Lower leg skin (tissue), 3 donors: Measurements from ENCODE around the gene NUDT22.

Source experiments
- POLR2A ChIP-seq, 2 donors: fragments of 450-650 bp; IDR thresholded peaks; one replicate each; pipeline ENCODE4 v1.6.1; 2016 to 2017; ENCODE audit warnings: antibody characterized with exemption in 2 of 2, mild to moderate bottlenecking in 1 of 2, moderate library complexity in 1 of 2
- TF ChIP-seq, protein P1 (sequence below), 3 donors: fragments of 450-650 bp; IDR thresholded peaks; one replicate each; pipeline ENCODE4 v1.5.1; 2016; ENCODE audit warnings: antibody characterized with exemption in 3 of 3, mild to moderate bottlenecking in 3 of 3, moderate library complexity in 2 of 3

DNA sequence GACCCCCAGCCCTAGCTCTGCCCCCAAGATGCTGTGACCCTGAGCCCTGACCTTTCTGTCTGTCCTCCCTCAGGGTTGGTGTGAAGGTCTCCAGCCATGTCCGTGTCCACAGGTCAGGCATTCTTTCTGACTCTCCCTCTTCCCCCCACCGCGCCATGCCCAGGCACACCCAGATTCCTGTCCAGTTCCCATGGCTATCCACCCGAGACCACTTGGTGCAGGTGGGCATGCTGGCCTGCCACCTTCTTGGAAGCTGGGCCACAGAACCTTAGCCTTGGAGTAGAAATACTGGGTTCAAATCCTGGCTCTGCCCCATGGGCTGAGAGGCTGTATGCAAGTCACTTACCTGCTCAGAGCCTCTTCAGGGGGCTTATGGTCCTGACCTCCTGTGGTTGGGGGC, 23.0 kb downstream of the NUDT22 start:
- TF ChIP-seq, protein P1, sequence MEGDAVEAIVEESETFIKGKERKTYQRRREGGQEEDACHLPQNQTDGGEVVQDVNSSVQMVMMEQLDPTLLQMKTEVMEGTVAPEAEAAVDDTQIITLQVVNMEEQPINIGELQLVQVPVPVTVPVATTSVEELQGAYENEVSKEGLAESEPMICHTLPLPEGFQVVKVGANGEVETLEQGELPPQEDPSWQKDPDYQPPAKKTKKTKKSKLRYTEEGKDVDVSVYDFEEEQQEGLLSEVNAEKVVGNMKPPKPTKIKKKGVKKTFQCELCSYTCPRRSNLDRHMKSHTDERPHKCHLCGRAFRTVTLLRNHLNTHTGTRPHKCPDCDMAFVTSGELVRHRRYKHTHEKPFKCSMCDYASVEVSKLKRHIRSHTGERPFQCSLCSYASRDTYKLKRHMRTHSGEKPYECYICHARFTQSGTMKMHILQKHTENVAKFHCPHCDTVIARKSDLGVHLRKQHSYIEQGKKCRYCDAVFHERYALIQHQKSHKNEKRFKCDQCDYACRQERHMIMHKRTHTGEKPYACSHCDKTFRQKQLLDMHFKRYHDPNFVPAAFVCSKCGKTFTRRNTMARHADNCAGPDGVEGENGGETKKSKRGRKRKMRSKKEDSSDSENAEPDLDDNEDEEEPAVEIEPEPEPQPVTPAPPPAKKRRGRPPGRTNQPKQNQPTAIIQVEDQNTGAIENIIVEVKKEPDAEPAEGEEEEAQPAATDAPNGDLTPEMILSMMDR (IDR thresholded peaks at IDR 0.05), result no peak
- TF ChIP-seq POLR2A (IDR thresholded peaks at IDR 0.05), result no peak
